HEK293 (cell line): Measurements from ENCODE around the gene SEMA4C.

ENCODE experiments used
- ZNF239 ChIP-seq: fragments of 450-650 bp; formaldehyde crosslinking; IDR thresholded peaks from 2 replicates; pipeline ENCODE4 v1.5.1; 2016; ENCODE audit warnings: missing biosample characterization, missing genetic modification characterization
- TF ChIP-seq, protein P1 (sequence below): fragments of 450-650 bp; formaldehyde crosslinking; IDR thresholded peaks from 2 replicates; pipeline ENCODE4 v1.5.1; 2016; ENCODE audit warnings: missing biosample characterization, missing genetic modification characterization
- TF ChIP-seq, protein P2 (sequence below): fragments of 450-650 bp; formaldehyde crosslinking; IDR thresholded peaks from 2 replicates; pipeline ENCODE4 v1.5.1; 2017; ENCODE audit warnings: missing biosample characterization, missing genetic modification characterization

DNA sequence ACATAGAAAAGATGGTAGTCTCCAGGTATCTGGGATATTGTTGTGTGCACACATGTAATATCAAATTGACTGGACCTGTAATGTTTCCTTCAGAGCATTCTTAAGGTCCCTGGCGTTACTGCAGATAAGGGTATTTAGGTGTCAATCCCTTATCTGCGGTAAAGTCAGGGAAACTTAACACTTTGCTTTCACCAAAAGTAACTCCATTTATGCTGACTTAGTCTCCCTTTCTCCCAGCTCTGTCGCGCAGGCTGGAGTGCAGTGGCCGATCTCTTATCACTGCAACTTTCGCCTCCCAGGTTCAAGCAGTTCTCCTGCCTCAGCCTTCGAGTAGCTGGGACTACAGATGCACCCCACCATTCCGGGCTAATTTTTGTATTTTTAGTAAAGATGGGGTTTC is 52.0 kb downstream of the SEMA4C start:
- TF ChIP-seq ZNF239 = no peak
- TF ChIP-seq, protein P1, sequence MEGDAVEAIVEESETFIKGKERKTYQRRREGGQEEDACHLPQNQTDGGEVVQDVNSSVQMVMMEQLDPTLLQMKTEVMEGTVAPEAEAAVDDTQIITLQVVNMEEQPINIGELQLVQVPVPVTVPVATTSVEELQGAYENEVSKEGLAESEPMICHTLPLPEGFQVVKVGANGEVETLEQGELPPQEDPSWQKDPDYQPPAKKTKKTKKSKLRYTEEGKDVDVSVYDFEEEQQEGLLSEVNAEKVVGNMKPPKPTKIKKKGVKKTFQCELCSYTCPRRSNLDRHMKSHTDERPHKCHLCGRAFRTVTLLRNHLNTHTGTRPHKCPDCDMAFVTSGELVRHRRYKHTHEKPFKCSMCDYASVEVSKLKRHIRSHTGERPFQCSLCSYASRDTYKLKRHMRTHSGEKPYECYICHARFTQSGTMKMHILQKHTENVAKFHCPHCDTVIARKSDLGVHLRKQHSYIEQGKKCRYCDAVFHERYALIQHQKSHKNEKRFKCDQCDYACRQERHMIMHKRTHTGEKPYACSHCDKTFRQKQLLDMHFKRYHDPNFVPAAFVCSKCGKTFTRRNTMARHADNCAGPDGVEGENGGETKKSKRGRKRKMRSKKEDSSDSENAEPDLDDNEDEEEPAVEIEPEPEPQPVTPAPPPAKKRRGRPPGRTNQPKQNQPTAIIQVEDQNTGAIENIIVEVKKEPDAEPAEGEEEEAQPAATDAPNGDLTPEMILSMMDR (tag by site-specific recombination) = no peak
- TF ChIP-seq, protein P2, sequence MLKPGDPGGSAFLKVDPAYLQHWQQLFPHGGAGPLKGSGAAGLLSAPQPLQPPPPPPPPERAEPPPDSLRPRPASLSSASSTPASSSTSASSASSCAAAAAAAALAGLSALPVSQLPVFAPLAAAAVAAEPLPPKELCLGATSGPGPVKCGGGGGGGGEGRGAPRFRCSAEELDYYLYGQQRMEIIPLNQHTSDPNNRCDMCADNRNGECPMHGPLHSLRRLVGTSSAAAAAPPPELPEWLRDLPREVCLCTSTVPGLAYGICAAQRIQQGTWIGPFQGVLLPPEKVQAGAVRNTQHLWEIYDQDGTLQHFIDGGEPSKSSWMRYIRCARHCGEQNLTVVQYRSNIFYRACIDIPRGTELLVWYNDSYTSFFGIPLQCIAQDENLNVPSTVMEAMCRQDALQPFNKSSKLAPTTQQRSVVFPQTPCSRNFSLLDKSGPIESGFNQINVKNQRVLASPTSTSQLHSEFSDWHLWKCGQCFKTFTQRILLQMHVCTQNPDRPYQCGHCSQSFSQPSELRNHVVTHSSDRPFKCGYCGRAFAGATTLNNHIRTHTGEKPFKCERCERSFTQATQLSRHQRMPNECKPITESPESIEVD (tag by site-specific recombination) = no peak
